GM19468 (cell line): ENCODE measurements around the gene CEP164.
"Not testable (repeated sequence)": the region's sequence is repeated elsewhere in the genome, so short reads cannot be mapped to it uniquely, and the experiment has no call there.

Experiments
- ATAC-seq: cut with Tn5 transposase; IDR thresholded peaks from one replicate; pipeline ENCODE4 v1.9.1; 2021; ENCODE audit warnings: mild to moderate bottlenecking, moderate library complexity, moderate number of reproducible peaks; ENCODE audit not compliant: unreplicated experiment; ENCODE audit errors: extremely low read depth

CEP164 gene

GRCh38 chr11:117392001-117392690, 64.5 kb downstream of the CEP164 start:
- ATAC-seq = no peak

- ATAC-seq = no peak
Measured at GRCh38 chr11:117392979-117393378, 65.3 kb downstream of the CEP164 start.

- ATAC-seq = no peak
Measured at GRCh38 chr11:117394221-117394925, 66.7 kb downstream of the CEP164 start.

- no peak for ATAC-seq
Measured at GRCh38 chr11:117395476-117395875, 67.8 kb downstream of the CEP164 start.

GRCh38 chr11:117396970-117397369, 69.3 kb downstream of the CEP164 start:
- no peak for ATAC-seq

GRCh38 chr11:117398618-117399017, 71.0 kb downstream of the CEP164 start:
- not testable (repeated sequence) for ATAC-seq

GRCh38 chr11:117399100-117399840, 71.6 kb downstream of the CEP164 start:
- ATAC-seq = not testable (repeated sequence)

GRCh38 chr11:117405898-117406297, 78.2 kb downstream of the CEP164 start:
- not testable (repeated sequence) for ATAC-seq

GRCh38 chr11:117407016-117407415, 79.4 kb downstream of the CEP164 start:
- ATAC-seq = no peak

- no peak for ATAC-seq
Measured at GRCh38 chr11:117408356-117408755, 80.7 kb downstream of the CEP164 start.

- ATAC-seq = no peak
Measured at GRCh38 chr11:117409511-117409910, 81.9 kb downstream of the CEP164 start.

GRCh38 chr11:117410238-117410637, 82.6 kb downstream of the CEP164 start:
- ATAC-seq = no peak

- no peak for ATAC-seq
Measured at GRCh38 chr11:117410861-117411710, 83.4 kb downstream of the CEP164 start.

- no peak for ATAC-seq
Measured at GRCh38 chr11:117411736-117412135, 84.1 kb downstream of the CEP164 start.

- no peak for ATAC-seq
Measured at GRCh38 chr11:117412176-117412575, 84.5 kb downstream of the CEP164 start.

- no peak for ATAC-seq
Measured at GRCh38 chr11:117412653-117413275, 85.1 kb downstream of the CEP164 start.

GRCh38 chr11:117413616-117414015, 86.0 kb downstream of the CEP164 start:
- ATAC-seq = no peak

GRCh38 chr11:117414724-117415123, 87.1 kb downstream of the CEP164 start:
- ATAC-seq = no peak

- ATAC-seq = no peak
Measured at GRCh38 chr11:117415358-117415896, 87.8 kb downstream of the CEP164 start.
